CD4-positive, alpha-beta T cell treated with Interleukin-21 for 1 hour (primary cell): Measurements from ENCODE around the gene GPRC5D.

Experiments used
- DNase-seq: peaks from one replicate; pipeline ENCODE4 v3.0.0-alpha.2; 2020

Gene GPRC5D

GRCh38 chr12:12979126-12979525, 27.2 kb upstream of the GPRC5D start:
- DNase-seq, result no peak

- no peak for DNase-seq
These were observed 25.3 kb upstream of the GPRC5D start for GRCh38 chr12:12977231-12977630.

- no peak for DNase-seq
These were observed 24.4 kb upstream of the GPRC5D start for GRCh38 chr12:12976366-12976765.

GRCh38 chr12:12975322-12976077, 23.5 kb upstream of the GPRC5D start:
- no peak for DNase-seq

- no peak for DNase-seq
These were observed 22.2 kb upstream of the GPRC5D start for GRCh38 chr12:12974211-12974610.

- DNase-seq, result no peak
These were observed 21.0 kb upstream of the GPRC5D start for GRCh38 chr12:12973019-12973418.

GRCh38 chr12:12965836-12966235, 13.9 kb upstream of the GPRC5D start:
- DNase-seq, result no peak

- DNase-seq, result no peak
These were observed 12.3 kb upstream of the GPRC5D start for GRCh38 chr12:12964255-12964654.

- no peak for DNase-seq
These were observed 8.8 kb upstream of the GPRC5D start for GRCh38 chr12:12960639-12961209.

GRCh38 chr12:12958886-12959285, 6.9 kb upstream of the GPRC5D start:
- no peak for DNase-seq

GRCh38 chr12:12954878-12955625, 3.1 kb upstream of the GPRC5D start:
- no peak for DNase-seq

GRCh38 chr12:12954356-12954755, 2.4 kb upstream of the GPRC5D start:
- no peak for DNase-seq

- no peak for DNase-seq
These were observed 466 bp downstream of the GPRC5D start for GRCh38 chr12:12951504-12951903.

GRCh38 chr12:12947902-12948301, 4.1 kb downstream of the GPRC5D start:
- DNase-seq, result no peak

GRCh38 chr12:12946686-12947355, 5.1 kb downstream of the GPRC5D start:
- no peak for DNase-seq

- no peak for DNase-seq
These were observed 6.4 kb downstream of the GPRC5D start for GRCh38 chr12:12945591-12945990.

- no peak for DNase-seq
These were observed 8.2 kb downstream of the GPRC5D start for GRCh38 chr12:12943586-12944260.

GRCh38 chr12:12941450-12942350, 10.3 kb downstream of the GPRC5D start:
- no peak for DNase-seq

- no peak for DNase-seq
These were observed 12.1 kb downstream of the GPRC5D start for GRCh38 chr12:12939888-12940287.

GRCh38 chr12:12938541-12938940, 13.4 kb downstream of the GPRC5D start:
- DNase-seq, result no peak

GRCh38 chr12:12936983-12937491, 14.9 kb downstream of the GPRC5D start:
- DNase-seq, result no peak

GRCh38 chr12:12934556-12934955, 17.4 kb downstream of the GPRC5D start:
- no peak for DNase-seq
